HUES48 (cell line): ENCODE measurements around the gene DDX56.
"Not testable (repeated sequence)": the region's sequence is repeated elsewhere in the genome, so short reads cannot be mapped to it uniquely, and the experiment has no call there.

Experiments
- H3K27ac ChIP-seq: one replicate; pipeline ENCODE4 v1.7.0; 2013; ENCODE audit warnings: low read depth, low read length, inconsistent platforms
- H3K27me3 ChIP-seq: 2 replicates; pipeline ENCODE4 v1.6.1; 2013; ENCODE audit warnings: mild to moderate bottlenecking, low read length; ENCODE audit not compliant: control insufficient read depth, insufficient read depth
- H3K36me3 ChIP-seq: 2 replicates; pipeline ENCODE4 v1.6.1; 2013; ENCODE audit warnings: low read length; ENCODE audit not compliant: control insufficient read depth, insufficient read depth
- H3K4me1 ChIP-seq: 2 replicates; pipeline ENCODE4 v1.6.1; 2013; ENCODE audit warnings: mild to moderate bottlenecking, low read length; ENCODE audit not compliant: control insufficient read depth, insufficient read depth
- H3K4me3 ChIP-seq: 2 replicates; pipeline ENCODE4 v1.5.1; 2013; ENCODE audit warnings: mild to moderate bottlenecking, low read depth, low read length
- H3K9ac ChIP-seq: 2 replicates; pipeline ENCODE4 v1.6.1; 2013; ENCODE audit warnings: mild to moderate bottlenecking, low read depth, low read length, moderate library complexity
- H3K9me3 ChIP-seq: 2 replicates; pipeline ENCODE4 v1.6.1; 2013; ENCODE audit warnings: low read length; ENCODE audit not compliant: control insufficient read depth, insufficient read depth

DDX56 gene

DNA sequence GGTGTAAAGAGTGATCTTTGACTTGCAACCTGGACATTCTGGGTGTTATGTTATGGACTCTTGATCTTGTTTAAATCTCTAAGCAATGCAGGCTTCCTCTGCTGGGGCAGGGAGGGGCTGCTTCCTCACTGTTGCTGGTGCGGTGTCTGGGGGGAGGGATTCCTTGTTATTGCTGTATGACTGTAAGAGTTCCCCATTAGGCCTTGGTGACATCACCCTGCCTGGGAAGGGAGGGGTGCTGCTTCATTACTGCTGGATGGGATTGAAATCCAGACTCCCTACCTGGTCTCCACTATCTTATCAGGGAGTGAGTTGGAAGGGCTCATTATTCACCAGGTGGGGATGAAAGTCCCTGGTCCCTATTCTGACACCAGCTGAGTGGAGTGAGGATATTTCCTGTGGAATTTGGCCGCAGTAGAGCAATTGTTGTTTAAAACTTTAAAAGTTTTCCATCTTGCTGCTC is 41.5 kb upstream of the DDX56 start:
- 0 out of 2 replicates have a peak, but pooled peaks cover 4% of the 10 kb centered on the region for H3K36me3 ChIP-seq
- H3K27ac ChIP-seq, result peak overlapping the region; percentile 18
- H3K4me3 ChIP-seq, result no peak overlapping the region
- no peak overlapping the region for H3K9ac ChIP-seq
- H3K9me3 ChIP-seq, result no peaks in the 10 kb centered on the region
- no peaks in the 10 kb centered on the region for H3K27me3 ChIP-seq
- peaks cover 9% of the 10 kb centered on the region; the same call in 1 of the 2 replicates for H3K4me1 ChIP-seq

DNA sequence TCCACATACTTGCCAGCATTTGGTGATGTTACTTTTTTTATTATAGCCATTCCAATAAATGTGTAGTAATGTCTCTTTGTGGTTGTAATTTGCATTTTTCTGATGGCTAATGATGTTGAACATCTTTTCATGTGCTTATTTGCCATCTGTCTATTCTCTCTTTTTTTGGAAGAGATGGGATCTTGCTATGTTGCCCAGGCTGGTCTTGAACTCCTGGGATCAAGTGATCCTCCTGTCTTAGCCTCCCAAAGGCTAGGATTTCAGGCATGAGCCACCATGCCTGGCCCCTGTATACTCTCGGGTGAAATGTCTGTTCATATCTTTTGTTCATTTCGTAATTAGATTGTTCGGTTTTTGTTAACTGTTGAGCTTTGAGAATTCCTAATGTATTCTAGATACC is 36.1 kb upstream of the DDX56 start:
- Histone ChIP-seq H3K4me3 (no peak overlapping the region), H3K27me3 (no peaks in the 10 kb centered on the region), H3K9me3 (no peaks in the 10 kb centered on the region), H3K27ac (no peak overlapping the region), H3K9ac (no peak overlapping the region), H3K4me1 (peaks cover 9% of the 10 kb centered on the region), H3K36me3 (no peaks in the 10 kb centered on the region)

DNA sequence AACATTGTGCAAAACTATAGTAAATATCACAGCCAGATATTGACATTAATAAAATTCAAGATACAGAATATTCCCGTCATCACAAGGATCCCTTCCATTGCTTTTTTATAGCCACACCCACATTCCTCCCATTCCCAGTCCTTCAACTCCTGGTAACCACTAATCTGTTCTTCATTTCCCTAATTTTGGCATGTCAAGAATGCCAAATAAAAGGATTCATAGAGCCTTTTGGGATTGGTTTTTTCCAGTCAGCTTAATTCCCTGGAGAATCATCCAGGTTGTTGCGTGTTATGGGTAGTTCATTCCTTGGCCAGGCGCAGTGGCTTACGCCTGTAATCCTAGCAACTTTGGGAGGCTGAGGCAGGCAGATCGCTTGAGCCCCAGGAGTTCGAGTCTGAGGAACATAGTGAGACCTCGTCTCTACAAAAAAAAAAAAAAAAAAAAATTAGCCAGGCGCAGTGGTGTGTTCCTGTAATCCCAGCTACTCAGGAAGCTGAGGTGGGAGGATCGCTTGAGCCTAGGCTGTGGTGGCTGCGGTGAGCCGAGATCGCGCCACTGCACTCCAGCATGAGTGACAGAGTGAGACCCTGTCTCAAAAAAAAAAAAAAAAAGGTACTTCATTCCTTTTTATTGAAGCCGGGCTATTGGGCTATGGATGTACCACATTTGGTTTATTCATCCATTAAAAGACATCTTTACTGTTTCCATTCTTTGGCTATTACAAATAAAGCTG is 35.4 kb upstream of the DDX56 start:
- no peaks in the 10 kb centered on the region for H3K9me3 ChIP-seq
- H3K4me1 ChIP-seq, result peaks cover 9% of the 10 kb centered on the region; the same call in 1 of the 2 replicates
- H3K27ac ChIP-seq, result no peak overlapping the region
- no peak overlapping the region for H3K9ac ChIP-seq
- H3K36me3 ChIP-seq, result no peaks in the 10 kb centered on the region
- H3K4me3 ChIP-seq, result peak overlapping the region; percentile 26; the same call in 1 of the 2 replicates
- H3K27me3 ChIP-seq, result no peaks in the 10 kb centered on the region

DNA sequence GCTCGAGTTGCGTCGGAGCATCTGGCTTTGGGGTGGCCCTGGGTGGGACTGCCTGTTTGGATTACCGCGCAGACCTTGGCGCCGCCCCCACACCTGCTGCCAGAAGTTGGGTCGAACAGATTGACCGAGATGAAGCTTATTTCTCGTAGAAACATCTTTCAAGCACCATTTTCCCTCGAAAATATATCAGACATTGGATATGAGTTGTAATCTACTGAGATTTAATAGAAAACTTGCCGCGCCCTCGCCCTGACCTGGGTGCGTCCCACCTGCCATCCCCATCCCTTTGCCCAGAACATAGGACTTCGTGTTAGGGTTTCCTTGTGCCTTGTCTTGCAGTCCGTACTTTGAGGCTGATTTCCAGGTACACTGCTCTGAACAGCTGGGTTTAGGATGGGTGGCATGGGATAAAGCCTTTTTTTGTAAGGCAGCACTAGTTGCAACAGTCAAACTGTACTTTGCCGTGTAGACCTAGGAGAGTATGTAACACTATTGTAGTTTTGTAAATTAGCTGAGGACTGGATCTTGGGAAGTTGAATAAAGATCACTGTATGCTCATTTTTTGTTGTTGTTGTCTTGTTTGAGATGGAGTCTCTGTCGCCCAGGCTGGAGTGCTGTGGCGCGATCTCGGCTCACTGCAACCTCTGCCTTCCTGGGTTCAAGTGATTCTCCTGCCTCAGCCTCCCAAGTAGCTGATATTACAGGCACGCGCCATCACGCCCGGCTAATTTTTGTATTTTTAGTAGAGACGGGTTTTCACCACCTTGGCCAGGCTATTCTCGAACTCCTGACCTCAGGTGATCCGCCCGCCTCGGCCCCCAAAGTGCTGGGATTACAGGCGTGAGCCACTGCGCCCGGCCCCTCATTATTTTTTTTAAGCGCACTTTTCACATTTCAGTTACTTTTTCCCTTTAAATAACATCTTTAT is 33.7 kb upstream of the DDX56 start:
- Histone ChIP-seq H3K9me3 (no peaks in the 10 kb centered on the region), H3K9ac (peak overlapping the region; percentile 83), H3K27ac (peak overlapping the region; percentile 91), H3K36me3 (no peaks in the 10 kb centered on the region), H3K4me3 (peak overlapping the region; percentile 88), H3K4me1 (peaks cover 9% of the 10 kb centered on the region; the same call in 1 of the 2 replicates), H3K27me3 (no peaks in the 10 kb centered on the region)

DNA sequence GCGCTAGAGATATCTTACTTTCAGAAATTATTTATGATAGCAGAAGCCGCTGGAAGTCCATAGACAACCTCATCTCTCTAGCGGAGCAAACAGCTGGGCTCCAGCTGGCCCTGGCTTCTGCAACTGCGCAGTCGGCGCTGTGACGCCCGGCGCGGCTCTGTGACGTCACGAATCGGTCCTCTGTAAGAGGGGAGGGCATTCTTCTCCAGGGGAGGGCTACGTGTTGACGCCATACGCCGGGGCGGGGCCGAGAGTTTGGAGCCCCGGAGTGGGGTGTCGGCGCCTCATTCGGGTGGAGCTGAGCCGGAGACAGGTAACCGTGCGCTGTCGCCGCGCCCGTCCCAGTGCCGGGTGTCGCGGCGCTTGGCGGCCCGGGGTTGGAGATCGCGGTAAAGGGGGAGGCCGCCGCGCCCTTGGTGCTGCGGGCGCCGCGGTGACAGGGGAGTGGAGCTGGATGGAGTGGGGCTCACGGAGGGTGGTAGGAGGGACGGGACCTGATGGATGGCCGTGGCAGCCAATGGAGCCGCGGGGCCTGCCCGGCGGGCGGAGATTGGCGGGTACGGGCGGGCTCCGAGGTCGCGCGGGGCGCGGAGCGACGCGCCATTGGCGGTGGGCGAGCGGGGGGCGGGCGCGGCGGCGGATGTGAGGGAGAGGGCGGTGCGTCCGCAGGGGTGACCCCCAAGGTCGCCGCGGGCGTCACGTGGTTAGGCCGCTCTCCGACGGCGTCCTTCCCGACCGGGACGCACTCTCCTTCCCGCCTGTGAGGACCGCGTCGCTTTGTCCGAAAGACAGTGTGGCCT is 32.8 kb upstream of the DDX56 start, which contains the start of gene OGDH:
TSS of gene OGDH (plus strand) at position 287 of the 800 bp plus-strand sequence. CDS start 17,717 bp downstream, outside the sequence.
- no peaks in the 10 kb centered on the region for H3K36me3 ChIP-seq
- peak within 1 kb of the TSS; percentile 91 for H3K27ac ChIP-seq
- peak within 1 kb of the TSS; percentile 88 for H3K4me3 ChIP-seq
- no peaks in the 10 kb centered on the region for H3K9me3 ChIP-seq
- H3K4me1 ChIP-seq, result peaks cover 9% of the 10 kb centered on the region; the same call in 1 of the 2 replicates
- peak within 1 kb of the TSS; percentile 83 for H3K9ac ChIP-seq
- no peaks in the 10 kb centered on the region for H3K27me3 ChIP-seq

DNA sequence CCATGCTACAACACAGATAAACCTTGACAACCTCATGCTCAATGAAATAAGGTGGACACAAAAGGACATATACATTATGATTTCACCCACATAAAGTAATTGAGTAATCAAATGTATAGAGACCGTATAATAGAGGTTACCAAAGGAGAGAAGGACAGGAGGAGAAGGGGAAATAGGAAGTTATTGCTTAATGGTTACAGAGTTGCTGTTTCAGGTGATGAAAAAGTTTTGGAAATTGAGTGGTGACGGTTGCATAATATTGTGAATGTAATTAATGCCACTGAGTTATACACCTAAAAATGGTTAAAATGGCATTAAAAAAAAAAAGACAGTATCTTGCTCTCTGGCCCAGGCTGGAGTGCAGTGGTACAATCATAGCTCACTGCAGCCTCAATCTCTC is 31.2 kb upstream of the DDX56 start:
- Histone ChIP-seq H3K9me3 (no peaks in the 10 kb centered on the region), H3K4me3 (no peak overlapping the region), H3K36me3 (no peaks in the 10 kb centered on the region), H3K27me3 (no peaks in the 10 kb centered on the region), H3K9ac (no peak overlapping the region), H3K4me1 (peaks cover 9% of the 10 kb centered on the region; the same call in 1 of the 2 replicates), H3K27ac (no peak overlapping the region)

DNA sequence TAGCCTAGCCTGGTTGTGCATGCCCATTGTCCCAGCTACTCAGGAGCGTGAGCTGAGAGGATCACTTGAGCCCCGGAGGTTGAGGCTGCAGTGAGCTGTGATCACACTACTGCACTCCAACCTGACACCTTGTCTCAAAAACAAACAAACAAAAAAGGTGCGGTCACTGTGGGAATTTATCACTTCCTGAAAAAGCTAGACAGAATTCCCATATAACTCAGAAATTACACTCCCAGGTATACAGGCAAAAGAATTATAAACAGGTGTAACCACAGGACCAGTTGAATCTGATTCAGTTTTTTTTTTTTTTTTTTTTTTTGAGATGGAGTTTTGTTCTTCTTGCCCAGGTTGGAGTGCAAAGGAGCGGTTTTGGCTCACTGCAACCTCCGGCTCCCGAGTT is 29.5 kb upstream of the DDX56 start:
- Histone ChIP-seq H3K9me3 (no peaks in the 10 kb centered on the region), H3K9ac (no peak overlapping the region), H3K4me1 (peaks cover 3% of the 10 kb centered on the region; the same call in 1 of the 2 replicates), H3K27ac (no peak overlapping the region), H3K27me3 (no peaks in the 10 kb centered on the region), H3K4me3 (no peak overlapping the region), H3K36me3 (no peaks in the 10 kb centered on the region)

DNA sequence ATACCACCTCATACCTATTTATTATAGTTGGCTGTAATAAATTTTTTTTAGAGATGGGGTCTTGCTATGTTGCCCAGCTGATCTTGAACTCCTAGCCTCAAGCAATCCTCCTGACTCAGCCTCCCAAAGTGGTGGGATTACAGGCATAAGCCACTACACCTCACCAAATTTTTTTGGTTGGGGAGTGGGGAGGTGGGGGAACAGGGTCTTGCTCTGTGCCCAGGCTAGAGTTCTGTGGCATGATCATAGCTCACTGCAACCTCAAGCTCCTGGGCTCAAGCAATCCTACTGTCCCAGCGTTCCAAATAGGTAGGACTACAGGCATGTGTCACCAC is 28.8 kb upstream of the DDX56 start:
- Histone ChIP-seq H3K9me3 (no peaks in the 10 kb centered on the region), H3K36me3 (no peaks in the 10 kb centered on the region), H3K9ac (no peak overlapping the region), H3K4me1 (peaks cover 3% of the 10 kb centered on the region; the same call in 1 of the 2 replicates), H3K27ac (no peak overlapping the region), H3K27me3 (no peaks in the 10 kb centered on the region), H3K4me3 (no peak overlapping the region)

DNA sequence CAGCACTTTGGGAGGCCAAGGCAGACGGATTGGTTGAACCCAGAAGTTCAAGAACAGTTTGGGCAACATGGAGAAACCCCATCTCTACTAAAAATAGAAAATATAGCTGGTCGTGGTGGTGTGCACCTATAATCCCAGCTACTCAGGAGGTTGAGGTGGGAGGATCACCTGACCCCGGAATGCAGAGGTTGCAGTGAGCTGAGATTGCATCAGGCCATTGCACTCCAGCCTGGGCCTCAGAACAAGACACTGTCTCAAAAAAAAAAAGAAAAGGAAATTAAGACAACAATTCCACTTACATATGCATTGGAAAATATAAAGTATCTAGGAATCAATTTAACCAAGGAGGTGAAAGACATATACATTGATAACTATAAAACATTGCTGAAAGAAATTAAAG is 25.5 kb upstream of the DDX56 start:
- Histone ChIP-seq H3K4me3 (no peak overlapping the region), H3K4me1 (no peaks in the 10 kb centered on the region), H3K36me3 (no peaks in the 10 kb centered on the region), H3K9me3 (no peaks in the 10 kb centered on the region), H3K27me3 (no peaks in the 10 kb centered on the region), H3K9ac (no peak overlapping the region), H3K27ac (no peak overlapping the region)

DNA sequence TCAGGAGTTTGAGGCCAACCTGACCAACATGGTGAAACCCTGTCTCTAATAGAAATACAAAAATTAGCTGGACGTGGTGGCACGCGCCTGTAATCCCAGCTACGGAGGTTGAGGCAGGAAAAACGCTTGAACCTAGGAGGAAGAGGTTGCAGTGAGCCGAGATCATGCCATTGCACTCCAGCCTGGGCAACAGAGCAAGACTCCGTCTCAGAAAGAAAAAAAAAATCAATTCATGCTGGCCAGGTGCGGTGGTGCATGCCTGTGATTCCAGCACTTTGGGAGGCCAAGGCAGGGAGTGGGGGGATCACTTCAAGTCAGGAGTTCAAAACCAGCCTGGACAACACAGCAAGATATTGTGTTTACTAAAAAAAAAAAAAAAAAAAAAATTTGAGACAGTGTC is 23.5 kb upstream of the DDX56 start:
- H3K9ac ChIP-seq, result not testable (repeated sequence)

More for the DNA sequence above, 23.5 kb upstream of the DDX56 start:
- H3K4me3 ChIP-seq, H3K9me3 ChIP-seq, H3K36me3 ChIP-seq, H3K27ac ChIP-seq, H3K27me3 ChIP-seq, H3K4me1 ChIP-seq: not testable (repeated sequence)
